ENCODE measurements around the gene POMGNT2. TPM values are rescaled to one million over a fixed set of nuclear protein-coding genes. Genes with fewer than 3 reads are reported as not detected.

POMGNT2 gene
- total and polyA plus RNA-seq, 12 donors: 7.1 to 29.4 (median 16.9) TPM

- no peak for ATAC-seq
- intact Hi-C loops (cut with DNase I): no loop called here
- Histone ChIP-seq H3K27me3 (peaks cover 0 to 12% (median 0%) of the 10 kb centered on the region in 7 donors), H3K27ac (no peak overlapping the region), H3K36me3 (no peaks in the 10 kb centered on the region), H3K9me3 (peaks cover 0 to 2% (median 0%) of the 10 kb centered on the region in 11 donors), H3K4me3 (no peak overlapping the region), H3K4me1 (no peaks in the 10 kb centered on the region)
- 87 to 90% methylated on average over 4 of the region's 4 CpGs for WGBS, 2 donors
- no peak for DNase-seq
- TF ChIP-seq CTCF (IDR thresholded peaks at IDR 0.05): no peak
These were observed 11.4 kb upstream of the POMGNT2 start for GRCh38 chr3:43117257-43117656.

DNA sequence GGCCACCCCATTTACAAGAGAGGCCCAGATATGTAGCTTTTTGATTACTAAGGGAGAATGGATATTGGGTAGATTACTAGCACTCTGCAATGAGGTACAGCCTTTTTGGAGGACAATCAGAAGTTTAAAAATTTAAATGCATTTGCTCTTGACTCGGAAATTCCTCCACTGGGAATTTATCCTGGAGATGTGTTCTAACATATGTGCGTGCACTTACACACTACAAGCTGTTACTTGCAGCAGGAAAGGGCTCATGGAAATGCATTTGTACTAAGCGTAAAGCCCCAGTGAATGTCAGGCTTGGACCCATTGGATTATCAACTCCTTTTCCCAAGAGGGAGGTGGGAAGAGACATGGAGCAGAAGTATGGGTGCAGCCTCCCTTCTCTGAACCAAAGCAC, 7.8 kb upstream of the POMGNT2 start:
- peaks cover 0 to 10% (median 0%) of the 10 kb centered on the region in 7 donors for H3K27me3 ChIP-seq
- no peak overlapping the region for H3K27ac ChIP-seq
- peaks cover 0 to 2% (median 0%) of the 10 kb centered on the region in 11 donors for H3K9me3 ChIP-seq
- DNase-seq: no peak
- intact Hi-C loops (cut with DNase I): no loop called here
- TF ChIP-seq CTCF (IDR thresholded peaks at IDR 0.05): no peak
- H3K4me1 ChIP-seq: no peaks in the 10 kb centered on the region
- no peaks in the 10 kb centered on the region for H3K36me3 ChIP-seq
- 87 to 92% methylated on average over 3 of the region's 3 CpGs for WGBS, 2 donors
- ATAC-seq: no peak
- H3K4me3 ChIP-seq: no peak overlapping the region

- no peak for TF ChIP-seq CTCF (IDR thresholded peaks at IDR 0.05)
- H3K27ac ChIP-seq: peak overlapping the region in 1 of 10 donors; percentile 68
- H3K36me3 ChIP-seq: no peaks in the 10 kb centered on the region
These were observed 382 bp upstream of the POMGNT2 start for GRCh38 chr3:43106293-43106628.

GRCh38 chr3:43104660-43105595, 951 bp downstream of the POMGNT2 start:
- 41 to 43% methylated on average over 31 to 33 of the region's 33 CpGs for WGBS, 2 donors
- ATAC-seq (peak; percentile 2 to 47 (median 14)), DNase-seq (no peak)
- no peaks in the 10 kb centered on the region for H3K27me3 ChIP-seq
- intact Hi-C loops (cut with DNase I): no loop called here
- peaks cover 0 to 36% (median 23%) of the 10 kb centered on the region in 9 donors for H3K4me1 ChIP-seq
- H3K4me3 ChIP-seq: peak overlapping the region; percentile 68 to 97 (median 89)
- no peaks in the 10 kb centered on the region for H3K36me3 ChIP-seq
- peak overlapping the region in 5 of 10 donors; percentile 32 to 79 (median 68) for H3K27ac ChIP-seq
- no peak for TF ChIP-seq CTCF (IDR thresholded peaks at IDR 0.05)
- no peaks in the 10 kb centered on the region for H3K9me3 ChIP-seq

More at GRCh38 chr3:43106293-43106628, 382 bp upstream of the POMGNT2 start:
- Histone ChIP-seq H3K9me3 (no peaks in the 10 kb centered on the region), H3K4me1 (peaks cover 0 to 36% (median 23%) of the 10 kb centered on the region in 9 donors), H3K4me3 (peak overlapping the region in 9 of 10 donors; percentile 77 to 97 (median 89)), H3K27me3 (no peaks in the 10 kb centered on the region)
- WGBS, 2 donors: 4 to 9% methylated on average over 6 of the region's 6 CpGs
- intact Hi-C loops (cut with DNase I): no loop called here
- DNase-seq: no peak
- ATAC-seq: peak in 5 of 8 donors; percentile 9 to 49 (median 45)

Data from heart right ventricle (tissue), 16 donors.